WTC11 (cell line): Measurements from ENCODE around the gene ZNF292.
"Not testable (repeated sequence)": the region's sequence is repeated elsewhere in the genome, so short reads cannot be mapped to it uniquely, and the experiment has no call there.

Experiments
- ATF2 ChIP-seq: sonication (generic); formaldehyde crosslinking; IDR thresholded peaks from 2 replicates; pipeline ENCODE4 v1.8.1; 2022; ENCODE audit warnings: low read depth, missing genetic modification reagents, borderline replicate concordance
- E2F4 ChIP-seq: sonication (generic); formaldehyde crosslinking; IDR thresholded peaks from 2 replicates; pipeline ENCODE4 v1.8.1; 2022; ENCODE audit warnings: low read depth, mild to moderate bottlenecking, moderate library complexity, missing genetic modification reagents, borderline replicate concordance
- ETV6 ChIP-seq: sonication (generic); formaldehyde crosslinking; IDR thresholded peaks from 2 replicates; pipeline ENCODE4 v1.8.1; 2022; ENCODE audit warnings: mild to moderate bottlenecking, missing genetic modification reagents
- FOXP4 ChIP-seq: sonication (generic); formaldehyde crosslinking; IDR thresholded peaks from 2 replicates; pipeline ENCODE4 v1.8.0; 2022; ENCODE audit warnings: mild to moderate bottlenecking, missing genetic modification reagents
- HMGA2 ChIP-seq: fragments of 250-450 bp; sonication (Bioruptor Pico); IDR thresholded peaks from 2 replicates; pipeline ENCODE4 v1.4.0; 2021; ENCODE audit warnings: mild to moderate bottlenecking, moderate library complexity
- SP1 ChIP-seq: sonication (generic); formaldehyde crosslinking; conservative IDR thresholded peaks from 2 replicates; pipeline ENCODE4 v1.8.1; 2022; ENCODE audit warnings: missing genetic modification reagents
- TEAD4 ChIP-seq: sonication (generic); formaldehyde crosslinking; IDR thresholded peaks from 2 replicates; pipeline ENCODE4 v1.8.0; 2022; ENCODE audit warnings: mild to moderate bottlenecking, missing genetic modification reagents
- ZNF121 ChIP-seq: sonication (generic); formaldehyde crosslinking; IDR thresholded peaks from 2 replicates; pipeline ENCODE4 v1.8.0; 2023; ENCODE audit warnings: missing genetic modification reagents
- TF ChIP-seq, protein P1 (sequence below): fragments of 200-600 bp; IDR thresholded peaks from 2 replicates; pipeline ENCODE4 v1.8.0; 2022; ENCODE audit warnings: antibody characterized with exemption
- TF ChIP-seq, protein P2 (sequence below): sonication (generic); formaldehyde crosslinking; IDR thresholded peaks from 2 replicates; pipeline ENCODE4 v1.8.0; 2022; ENCODE audit warnings: mild to moderate bottlenecking, missing genetic modification reagents
- TF ChIP-seq, protein P3 (sequence below): sonication (generic); formaldehyde crosslinking; IDR thresholded peaks from 2 replicates; pipeline ENCODE4 v1.8.1; 2022; ENCODE audit warnings: mild to moderate bottlenecking, missing genetic modification reagents, moderate library complexity, borderline replicate concordance
- TF ChIP-seq, protein P4 (sequence below): sonication (generic); formaldehyde crosslinking; IDR thresholded peaks from 2 replicates; pipeline ENCODE4 v1.8.1; 2023; ENCODE audit warnings: mild to moderate bottlenecking, moderate library complexity, missing genetic modification reagents

DNA sequence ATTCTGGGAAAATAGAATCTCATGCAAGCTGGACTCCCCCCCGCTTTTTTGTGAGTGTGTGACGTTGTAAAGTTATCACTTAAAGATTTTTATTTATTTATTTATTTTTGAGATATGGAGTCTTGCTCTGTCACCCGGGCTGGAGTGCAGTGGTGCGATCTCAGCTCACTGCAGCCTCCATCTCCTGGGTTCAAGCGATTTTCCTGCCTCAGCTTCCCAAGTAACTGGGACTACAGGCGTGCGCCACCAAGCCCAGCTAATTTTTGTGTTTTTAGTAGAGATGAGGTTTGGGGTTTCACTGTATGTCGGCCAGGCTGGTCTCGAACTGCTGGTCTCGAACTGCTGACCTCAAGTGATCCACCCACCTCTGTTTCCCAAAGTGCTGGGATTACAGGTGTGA lies 2.2 kb downstream of the ZNF292 start:
- TF ChIP-seq HMGA2 (CRISPR knock-in tag); FOXP4 (CRISPR knock-in tag); E2F4 (CRISPR knock-in tag); SP1; ATF2; TEAD4; ETV6; ZNF121: not testable (repeated sequence)
- TF ChIP-seq, protein P1, sequence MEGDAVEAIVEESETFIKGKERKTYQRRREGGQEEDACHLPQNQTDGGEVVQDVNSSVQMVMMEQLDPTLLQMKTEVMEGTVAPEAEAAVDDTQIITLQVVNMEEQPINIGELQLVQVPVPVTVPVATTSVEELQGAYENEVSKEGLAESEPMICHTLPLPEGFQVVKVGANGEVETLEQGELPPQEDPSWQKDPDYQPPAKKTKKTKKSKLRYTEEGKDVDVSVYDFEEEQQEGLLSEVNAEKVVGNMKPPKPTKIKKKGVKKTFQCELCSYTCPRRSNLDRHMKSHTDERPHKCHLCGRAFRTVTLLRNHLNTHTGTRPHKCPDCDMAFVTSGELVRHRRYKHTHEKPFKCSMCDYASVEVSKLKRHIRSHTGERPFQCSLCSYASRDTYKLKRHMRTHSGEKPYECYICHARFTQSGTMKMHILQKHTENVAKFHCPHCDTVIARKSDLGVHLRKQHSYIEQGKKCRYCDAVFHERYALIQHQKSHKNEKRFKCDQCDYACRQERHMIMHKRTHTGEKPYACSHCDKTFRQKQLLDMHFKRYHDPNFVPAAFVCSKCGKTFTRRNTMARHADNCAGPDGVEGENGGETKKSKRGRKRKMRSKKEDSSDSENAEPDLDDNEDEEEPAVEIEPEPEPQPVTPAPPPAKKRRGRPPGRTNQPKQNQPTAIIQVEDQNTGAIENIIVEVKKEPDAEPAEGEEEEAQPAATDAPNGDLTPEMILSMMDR = not testable (repeated sequence)
- TF ChIP-seq, protein P2, sequence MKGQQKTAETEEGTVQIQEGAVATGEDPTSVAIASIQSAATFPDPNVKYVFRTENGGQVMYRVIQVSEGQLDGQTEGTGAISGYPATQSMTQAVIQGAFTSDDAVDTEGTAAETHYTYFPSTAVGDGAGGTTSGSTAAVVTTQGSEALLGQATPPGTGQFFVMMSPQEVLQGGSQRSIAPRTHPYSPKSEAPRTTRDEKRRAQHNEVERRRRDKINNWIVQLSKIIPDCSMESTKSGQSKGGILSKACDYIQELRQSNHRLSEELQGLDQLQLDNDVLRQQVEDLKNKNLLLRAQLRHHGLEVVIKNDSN = not testable (repeated sequence)
- TF ChIP-seq, protein P3, sequence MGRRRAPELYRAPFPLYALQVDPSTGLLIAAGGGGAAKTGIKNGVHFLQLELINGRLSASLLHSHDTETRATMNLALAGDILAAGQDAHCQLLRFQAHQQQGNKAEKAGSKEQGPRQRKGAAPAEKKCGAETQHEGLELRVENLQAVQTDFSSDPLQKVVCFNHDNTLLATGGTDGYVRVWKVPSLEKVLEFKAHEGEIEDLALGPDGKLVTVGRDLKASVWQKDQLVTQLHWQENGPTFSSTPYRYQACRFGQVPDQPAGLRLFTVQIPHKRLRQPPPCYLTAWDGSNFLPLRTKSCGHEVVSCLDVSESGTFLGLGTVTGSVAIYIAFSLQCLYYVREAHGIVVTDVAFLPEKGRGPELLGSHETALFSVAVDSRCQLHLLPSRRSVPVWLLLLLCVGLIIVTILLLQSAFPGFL (CRISPR knock-in tag) = not testable (repeated sequence)
- TF ChIP-seq, protein P4, sequence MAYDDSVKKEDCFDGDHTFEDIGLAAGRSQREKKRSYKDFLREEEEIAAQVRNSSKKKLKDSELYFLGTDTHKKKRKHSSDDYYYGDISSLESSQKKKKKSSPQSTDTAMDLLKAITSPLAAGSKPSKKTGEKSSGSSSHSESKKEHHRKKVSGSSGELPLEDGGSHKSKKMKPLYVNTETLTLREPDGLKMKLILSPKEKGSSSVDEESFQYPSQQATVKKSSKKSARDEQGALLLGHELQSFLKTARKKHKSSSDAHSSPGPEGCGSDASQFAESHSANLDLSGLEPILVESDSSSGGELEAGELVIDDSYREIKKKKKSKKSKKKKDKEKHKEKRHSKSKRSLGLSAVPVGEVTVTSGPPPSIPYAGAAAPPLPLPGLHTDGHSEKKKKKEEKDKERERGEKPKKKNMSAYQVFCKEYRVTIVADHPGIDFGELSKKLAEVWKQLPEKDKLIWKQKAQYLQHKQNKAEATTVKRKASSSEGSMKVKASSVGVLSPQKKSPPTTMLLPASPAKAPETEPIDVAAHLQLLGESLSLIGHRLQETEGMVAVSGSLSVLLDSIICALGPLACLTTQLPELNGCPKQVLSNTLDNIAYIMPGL (CRISPR knock-in tag) = not testable (repeated sequence)
